ENCODE data around the gene ATG4C. TPM values are rescaled to one million over a fixed set of nuclear protein-coding genes. Genes with fewer than 3 reads are reported as not detected.

The ATG4C gene
- total and polyA plus RNA-seq, 2 of the 13 experiments (the other 11 are each of a cell fraction or from before 2014, with no cell fraction given): 4.0 to 11.2 TPM

GRCh38 chr1:62783736-62784508, at the start of gene ATG4C (continued):
- peak; percentile 90 for TF ChIP-seq KAT8 (CRISPR knock-in tag; IDR thresholded peaks at IDR 0.05)
- peak; percentile 61; the same call in 1 of the 2 replicates for TF ChIP-seq MXD4 (CRISPR knock-in tag; IDR thresholded peaks at IDR 0.05)
- TF ChIP-seq ZFAT (CRISPR knock-in tag; conservative IDR thresholded peaks at IDR 0.05): no peak
- no peak for TF ChIP-seq LCORL (IDR thresholded peaks at IDR 0.05)
- no peak for TF ChIP-seq LCORL (CRISPR knock-in tag; IDR thresholded peaks at IDR 0.05)
- TF ChIP-seq ZNF788 (CRISPR knock-in tag; IDR thresholded peaks at IDR 0.05; ENCODE audit: borderline replicate concordance): no peak; the same call in 1 of the 2 replicates
- no peak for TF ChIP-seq TCF12 (IDR thresholded peaks at IDR 0.05)
- TF ChIP-seq TCF12 (CRISPR knock-in tag; IDR thresholded peaks at IDR 0.05): no peak
- TF ChIP-seq ZNF333 (CRISPR knock-in tag; IDR thresholded peaks at IDR 0.05; ENCODE audit: borderline replicate concordance): no peak
- TF ChIP-seq ZSCAN21 (CRISPR knock-in tag; IDR thresholded peaks at IDR 0.05; ENCODE audit: borderline replicate concordance): no peak
- TF ChIP-seq ZNF12 (CRISPR knock-in tag; IDR thresholded peaks at IDR 0.05): 0 out of 2 replicates have a peak, but pooled peaks have one; percentile 58
- TF ChIP-seq GATAD1 (CRISPR knock-in tag; IDR thresholded peaks at IDR 0.05): peak; percentile 91
- peak; percentile 75 for TF ChIP-seq SALL1 (CRISPR knock-in tag; IDR thresholded peaks at IDR 0.05)
- TF ChIP-seq NCOA5 (CRISPR knock-in tag; IDR thresholded peaks at IDR 0.05): no peak
- no peak for TF ChIP-seq ZNF567 (CRISPR knock-in tag; IDR thresholded peaks at IDR 0.05; ENCODE audit: borderline replicate concordance)
- TF ChIP-seq RBM39 (IDR thresholded peaks at IDR 0.05; ENCODE audit: low read depth, low read length, poor library complexity, severe bottlenecking): no peak
- TF ChIP-seq ZNF275 (CRISPR knock-in tag; IDR thresholded peaks at IDR 0.05; ENCODE audit: borderline replicate concordance): no peak; the same call in 1 of the 2 replicates
- TF ChIP-seq PTBP1 (IDR thresholded peaks at IDR 0.05; ENCODE audit: low read depth, low read length, poor library complexity, severe bottlenecking): no peak
- TF ChIP-seq DRAP1 (CRISPR knock-in tag; IDR thresholded peaks at IDR 0.05): peak; percentile 53
- peak; percentile 83; the same call in 1 of the 2 replicates for TF ChIP-seq NRL (CRISPR knock-in tag; IDR thresholded peaks at IDR 0.05; ENCODE audit: borderline replicate concordance)
- no peak for TF ChIP-seq ZNF775 (CRISPR knock-in tag; IDR thresholded peaks at IDR 0.05; ENCODE audit: borderline replicate concordance)
- TF ChIP-seq ZNF547 (CRISPR knock-in tag; IDR thresholded peaks at IDR 0.05): no peak
- TF ChIP-seq ZBTB21 (CRISPR knock-in tag; IDR thresholded peaks at IDR 0.05): peak; percentile 65; the same call in 1 of the 2 replicates
- peak; percentile 96 for TF ChIP-seq SAP130 (CRISPR knock-in tag; IDR thresholded peaks at IDR 0.05; ENCODE audit: low read depth)
- TF ChIP-seq ZNF780A (CRISPR knock-in tag; IDR thresholded peaks at IDR 0.05): no peak
- peak; percentile 31 for TF ChIP-seq TFDP2 (CRISPR knock-in tag; IDR thresholded peaks at IDR 0.05)
- no peak for TF ChIP-seq REXO4 (CRISPR knock-in tag; IDR thresholded peaks at IDR 0.05; ENCODE audit: borderline replicate concordance)
- no peak for TF ChIP-seq HNRNPL (IDR thresholded peaks at IDR 0.05; ENCODE audit: low read depth, low read length)
- TF ChIP-seq NKX3-1 (CRISPR knock-in tag; IDR thresholded peaks at IDR 0.05): no peak
- TF ChIP-seq BRD4 (CRISPR knock-in tag; IDR thresholded peaks at IDR 0.05): no peak
- TF ChIP-seq JARID2 (CRISPR knock-in tag; IDR thresholded peaks at IDR 0.05; ENCODE audit: insufficient replicate concordance): no peak
